Measurements from ENCODE around the gene SELENOF. TPM values are rescaled to one million over a fixed set of nuclear protein-coding genes. Genes with fewer than 3 reads are reported as not detected.

The SELENOF gene
- total RNA-seq, 1 experiment from 2014 or later = 174 TPM

DNA sequence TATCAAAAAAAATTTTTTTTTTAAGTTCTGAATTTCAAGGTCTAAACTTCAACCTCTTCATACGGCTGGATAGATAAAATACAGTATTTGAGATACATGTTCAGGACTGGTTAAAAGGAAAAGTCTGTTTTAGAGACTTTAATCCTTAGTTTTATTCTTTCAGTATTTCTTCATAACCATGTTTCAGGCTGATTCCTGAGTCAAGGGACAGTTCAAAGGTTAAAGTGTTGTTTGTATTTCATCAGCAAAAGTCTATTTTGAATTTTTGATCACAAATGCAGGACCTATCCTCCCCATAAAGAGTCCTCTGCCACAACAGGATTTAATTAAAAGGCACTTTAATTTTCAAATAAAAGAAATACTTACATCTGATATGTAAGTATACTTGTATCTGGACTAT, 53.5 kb downstream of the SELENOF start:
- DNase-seq (ENCODE audit: extremely low read depth, low read depth) = no peak

DNA sequence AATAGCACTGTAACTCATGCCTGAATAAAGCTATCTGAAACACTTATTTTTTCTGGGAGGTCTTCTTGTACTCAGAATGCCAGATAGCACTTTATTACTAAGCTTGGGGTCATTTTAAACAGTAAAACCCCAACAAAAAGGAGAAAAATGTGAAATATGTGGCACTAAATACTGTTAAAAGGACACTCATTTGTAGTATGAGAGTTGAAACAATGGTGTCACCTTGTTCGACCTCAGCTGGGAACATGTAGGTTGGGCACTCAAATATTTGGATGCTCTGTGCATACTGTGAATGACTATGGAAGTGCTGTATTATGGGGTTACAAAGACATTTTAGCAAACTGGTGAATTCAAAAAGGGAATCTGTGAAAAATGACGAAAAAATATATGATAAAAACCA, 53.9 kb downstream of the SELENOF start:
- DNase-seq (ENCODE audit: extremely low read depth, low read depth) = no peak

DNA sequence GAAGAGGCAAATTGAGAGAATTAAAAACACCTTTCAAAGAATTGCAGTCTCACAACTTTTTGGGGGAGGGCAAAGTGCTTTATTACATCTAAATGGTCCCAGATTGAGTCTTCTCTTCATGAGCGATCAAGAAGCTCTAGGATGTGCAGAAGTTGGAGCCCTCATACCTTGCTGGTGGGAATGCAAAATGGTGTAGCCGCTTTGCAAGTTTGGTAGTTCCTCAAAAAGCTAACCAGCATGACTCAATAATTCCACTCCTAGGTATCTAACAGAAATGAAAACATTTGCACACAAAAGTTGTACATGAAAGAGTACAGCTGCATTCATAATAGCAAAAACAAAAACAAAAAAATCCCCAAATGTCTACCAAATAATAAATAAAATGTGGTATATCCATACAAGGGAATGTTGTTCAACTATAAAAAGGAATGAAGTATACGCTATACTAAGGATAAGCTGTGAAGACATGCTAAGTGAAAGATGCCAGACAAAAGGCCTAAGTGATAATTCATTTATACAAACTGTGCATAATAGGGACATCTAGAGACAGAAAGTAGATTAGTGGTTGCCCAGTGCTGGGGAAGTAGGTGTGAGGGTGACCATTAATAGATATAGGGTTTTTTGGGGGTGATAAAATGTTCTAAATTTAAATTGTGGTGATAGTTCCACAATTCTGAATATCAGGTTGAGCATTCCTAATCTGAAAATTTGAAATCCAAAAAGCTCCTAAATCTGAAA, 55.2 kb downstream of the SELENOF start:
- no peak for DNase-seq (ENCODE audit: extremely low read depth, low read depth)

DNA sequence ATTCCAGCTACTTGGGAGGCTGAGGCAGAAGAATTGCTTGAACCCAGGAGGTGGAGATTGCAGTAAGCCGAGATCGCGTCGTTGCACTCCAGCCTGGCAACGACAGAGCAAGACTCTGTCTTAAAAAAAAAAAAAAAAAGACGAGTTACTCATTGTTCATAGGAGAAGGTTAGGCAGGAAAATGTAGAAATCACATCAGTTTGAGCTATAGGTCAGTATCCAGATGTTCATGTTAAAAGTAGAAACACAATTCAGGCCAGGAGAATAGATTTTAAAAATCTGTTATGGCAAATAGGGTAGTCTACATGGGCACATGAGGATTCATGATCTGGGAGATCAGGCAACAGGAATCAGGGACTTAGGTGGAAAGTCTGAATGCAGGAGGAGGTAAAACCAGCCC, 57.7 kb downstream of the SELENOF start:
- DNase-seq (ENCODE audit: extremely low read depth, low read depth) = no peak

DNA sequence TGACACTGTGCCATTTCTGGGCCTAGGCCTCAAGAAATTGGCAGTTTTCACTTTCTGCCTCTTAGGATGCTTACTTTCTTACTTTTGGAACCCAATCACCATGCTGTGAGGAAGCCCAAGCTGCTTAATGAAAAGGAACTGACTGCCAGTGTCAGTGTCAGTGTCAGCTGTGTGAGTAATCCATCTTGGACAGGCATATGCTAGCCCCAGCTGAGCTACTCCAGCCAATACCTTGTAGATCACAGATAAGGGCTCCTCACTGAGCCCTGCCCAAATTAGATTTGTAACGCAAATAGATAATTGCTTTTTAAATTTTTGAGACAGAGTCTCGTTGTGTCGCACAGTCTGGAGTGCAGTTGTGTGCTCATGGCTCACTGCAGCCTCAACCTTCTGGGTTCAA, 59.6 kb downstream of the SELENOF start:
- no peak for DNase-seq (ENCODE audit: extremely low read depth, low read depth)

DNA sequence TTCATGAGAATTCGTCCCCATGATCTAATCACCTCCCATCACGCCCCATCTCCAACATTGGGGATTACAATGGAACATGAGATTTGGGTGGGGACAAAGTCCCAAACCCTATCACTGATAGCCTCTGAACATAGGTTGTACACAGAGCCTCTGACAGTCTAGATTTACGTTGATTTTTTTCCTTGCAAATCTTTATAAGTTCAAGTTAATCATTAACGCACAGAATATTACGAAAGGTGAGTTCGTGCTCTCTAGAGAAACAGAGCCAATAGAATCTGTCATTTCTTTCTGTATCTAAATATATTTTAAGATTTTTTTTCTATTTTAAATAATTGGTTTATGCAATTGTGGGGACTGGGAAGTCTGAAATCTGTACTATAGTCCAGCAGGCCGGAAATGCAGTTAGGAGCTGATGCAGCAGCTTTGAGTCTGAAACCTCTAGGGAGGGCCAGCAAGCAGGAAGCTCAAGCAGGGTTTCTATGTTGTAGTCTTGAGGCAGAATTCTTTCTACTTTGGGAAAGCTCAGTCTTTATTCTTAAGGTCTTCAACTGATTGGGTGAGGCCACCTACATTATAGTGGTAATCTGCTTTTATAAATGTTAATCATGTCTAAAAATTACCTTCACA, 61.0 kb downstream of the SELENOF start:
- no peak for DNase-seq (ENCODE audit: extremely low read depth, low read depth)

DNA sequence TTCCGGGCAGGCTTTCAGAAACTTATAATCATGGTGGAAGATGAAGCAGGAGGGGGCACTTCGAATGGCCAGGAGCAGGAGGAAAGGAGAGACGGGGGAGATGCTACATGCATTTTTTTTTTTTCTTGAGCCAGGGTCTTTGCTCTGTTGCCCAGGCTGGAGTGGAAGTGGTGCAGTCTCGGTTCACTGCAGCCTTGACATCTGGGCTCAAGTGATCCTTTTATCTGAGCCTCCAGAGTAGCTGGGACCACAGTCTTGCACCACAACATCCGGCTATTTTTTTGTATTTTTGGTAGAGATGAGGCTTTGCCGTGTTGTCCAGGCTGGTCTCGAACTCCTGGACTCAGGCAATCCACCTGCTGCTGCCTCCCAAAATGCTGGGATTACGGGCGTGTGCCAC, 61.6 kb downstream of the SELENOF start:
- no peak for DNase-seq (ENCODE audit: extremely low read depth, low read depth)

DNA sequence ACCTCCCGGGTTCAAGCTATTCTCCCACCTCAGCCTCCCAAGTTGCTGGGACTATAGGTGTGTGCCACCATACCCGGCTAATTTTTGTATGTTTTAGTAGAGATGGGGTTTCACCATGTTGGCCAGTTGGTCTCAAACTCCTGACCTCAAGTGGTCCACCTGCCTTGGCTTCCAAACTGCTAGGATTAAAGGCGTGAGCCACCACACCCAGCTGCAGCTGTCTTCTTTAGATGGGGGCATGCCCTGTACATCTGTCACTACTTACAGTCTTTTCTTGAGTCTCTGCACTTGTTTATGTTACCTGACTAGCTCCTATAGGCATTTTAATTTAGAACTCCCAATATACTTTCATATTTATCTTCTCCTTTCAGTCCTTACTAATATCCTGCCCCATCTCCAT, 64.2 kb downstream of the SELENOF start:
- DNase-seq (ENCODE audit: extremely low read depth, low read depth) = no peak

DNA sequence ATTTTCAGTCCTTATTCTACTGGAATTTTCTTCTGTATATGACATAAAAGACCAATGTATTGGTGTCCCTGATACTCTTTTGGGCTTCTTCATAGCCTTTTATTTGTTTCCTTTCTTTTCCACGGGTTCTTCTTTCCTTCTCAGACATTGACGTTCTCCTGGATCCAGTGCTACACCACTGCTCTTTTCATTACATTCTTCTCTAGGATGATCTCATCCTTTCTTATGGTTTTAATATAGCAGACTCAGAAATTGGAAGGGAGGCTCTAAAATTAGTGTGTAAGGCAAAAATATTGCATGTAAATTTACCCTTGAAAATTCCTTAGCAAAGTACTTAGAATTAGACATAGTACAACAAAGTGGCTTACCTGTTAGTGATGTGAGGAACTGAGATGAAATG, 65.3 kb downstream of the SELENOF start:
- no peak for DNase-seq (ENCODE audit: extremely low read depth, low read depth)

DNA sequence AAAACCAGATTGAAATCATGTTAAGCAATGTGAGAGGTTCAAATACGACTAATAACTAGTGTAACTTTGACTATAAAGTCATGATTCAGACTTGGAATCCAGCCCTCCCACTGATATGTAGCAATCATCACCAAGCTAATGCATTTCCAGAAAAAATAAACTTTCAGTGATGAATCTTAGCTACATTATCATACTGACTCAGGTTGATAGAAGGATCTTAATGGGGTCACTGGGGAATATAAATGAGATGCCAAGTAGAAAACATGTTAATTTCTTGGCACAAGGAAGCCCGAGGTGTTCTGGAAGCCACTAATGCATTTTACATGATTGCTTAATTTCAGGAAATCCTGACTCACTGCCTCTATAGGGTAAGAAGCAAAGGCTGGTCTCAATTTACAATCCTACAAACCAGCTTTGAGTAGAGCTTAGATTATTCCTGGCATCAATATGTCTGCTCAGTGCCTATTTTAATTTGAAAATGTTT, 67.7 kb downstream of the SELENOF start:
- peak; percentile 17 for DNase-seq (ENCODE audit: extremely low read depth, low read depth)

DNA sequence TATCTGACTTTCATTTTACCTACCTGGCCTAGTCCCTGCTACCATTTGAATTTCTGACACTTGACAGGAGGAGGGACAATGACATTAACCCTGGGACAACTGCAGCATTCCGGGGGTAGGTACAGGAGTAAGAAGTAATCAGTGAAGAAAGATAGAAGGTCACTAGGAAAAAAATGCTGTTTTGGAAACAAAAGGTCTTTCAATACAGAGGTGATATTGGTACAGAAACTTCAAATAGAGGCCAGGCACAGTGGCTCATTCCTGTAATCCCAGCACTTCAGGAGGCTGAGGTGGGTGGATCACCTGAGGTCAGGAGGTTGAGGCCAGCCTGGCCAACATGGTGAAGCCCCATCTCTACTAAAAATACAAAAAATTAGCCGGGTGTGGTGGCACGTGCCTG, 68.4 kb downstream of the SELENOF start:
- no peak for DNase-seq (ENCODE audit: extremely low read depth, low read depth)

DNA sequence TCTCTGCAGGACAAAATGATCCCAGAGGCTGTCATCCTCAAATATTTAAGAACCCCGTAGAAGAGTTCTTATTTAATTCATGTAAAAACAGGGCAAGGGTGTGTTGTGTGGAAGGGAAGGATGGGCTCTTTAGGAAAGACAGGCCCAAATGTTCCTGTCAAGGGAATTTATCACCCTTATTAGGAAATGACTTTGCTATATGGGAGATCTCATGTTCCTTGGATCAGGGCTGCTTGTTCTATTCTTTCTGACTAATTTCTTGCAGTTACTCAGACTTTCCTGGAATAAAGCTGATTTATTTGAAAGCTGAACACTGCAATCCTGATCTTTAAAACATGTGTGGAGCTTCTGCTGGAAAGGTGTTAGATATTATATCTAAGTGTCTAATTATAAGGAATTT, 72.8 kb downstream of the SELENOF start:
- no peak for DNase-seq (ENCODE audit: extremely low read depth, low read depth)

DNA sequence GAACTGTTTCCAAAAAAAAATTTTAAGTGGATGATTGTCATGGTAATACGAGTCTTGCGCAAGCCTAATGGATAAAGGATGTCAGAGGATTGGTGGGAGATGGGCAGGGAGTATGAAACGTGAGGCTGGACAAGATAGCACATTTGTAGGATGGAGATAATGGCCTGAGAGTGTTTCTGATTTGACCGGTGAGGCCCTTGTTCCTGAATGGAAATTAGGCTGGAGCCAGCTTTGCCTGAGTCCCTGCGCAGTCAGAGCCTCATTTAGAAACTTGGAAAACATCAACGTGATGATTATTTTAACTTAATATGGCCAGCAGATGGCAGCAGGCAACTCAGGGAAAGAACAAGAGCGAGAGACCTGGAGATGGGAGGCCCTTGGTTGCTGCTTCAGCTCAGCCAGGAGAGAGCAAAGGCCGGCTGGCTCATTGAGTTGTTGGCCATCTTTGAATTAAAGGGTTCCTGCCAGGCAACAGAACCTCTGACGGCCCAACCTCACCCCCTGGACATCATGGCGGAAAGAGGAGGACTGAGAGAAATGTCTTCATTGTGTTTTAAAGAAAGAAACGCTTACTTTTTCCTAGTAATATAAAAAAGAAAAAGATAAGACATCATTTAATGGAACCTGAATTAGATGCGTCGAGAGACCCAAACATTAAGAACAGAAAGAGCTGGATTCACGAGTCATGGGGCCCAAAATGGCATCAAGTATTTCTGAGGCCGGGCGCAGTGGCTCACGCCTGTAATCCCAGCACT, 80.3 kb downstream of the SELENOF start:
- DNase-seq (ENCODE audit: extremely low read depth, low read depth) = peak; percentile 81

DNA sequence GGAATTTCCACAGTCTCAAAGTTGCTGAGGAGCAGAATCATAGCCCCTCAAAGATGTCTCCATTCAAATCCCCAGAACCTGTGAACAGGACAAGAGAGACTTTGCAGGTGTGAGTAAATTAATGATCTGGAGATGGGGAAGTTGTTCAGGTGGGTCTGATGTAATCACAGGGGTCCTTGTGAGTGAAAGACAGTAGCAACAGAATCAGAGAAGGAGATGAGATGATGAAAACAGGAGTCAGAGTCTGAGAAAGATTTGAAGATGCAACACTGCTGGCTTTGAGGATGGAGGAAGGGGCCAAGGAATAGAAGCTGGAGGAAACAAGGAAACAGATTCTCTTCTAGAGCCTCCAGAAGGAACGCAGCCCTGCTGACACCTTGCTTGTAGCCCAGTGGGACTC, 81.5 kb downstream of the SELENOF start:
- DNase-seq (ENCODE audit: extremely low read depth, low read depth) = no peak

DNA sequence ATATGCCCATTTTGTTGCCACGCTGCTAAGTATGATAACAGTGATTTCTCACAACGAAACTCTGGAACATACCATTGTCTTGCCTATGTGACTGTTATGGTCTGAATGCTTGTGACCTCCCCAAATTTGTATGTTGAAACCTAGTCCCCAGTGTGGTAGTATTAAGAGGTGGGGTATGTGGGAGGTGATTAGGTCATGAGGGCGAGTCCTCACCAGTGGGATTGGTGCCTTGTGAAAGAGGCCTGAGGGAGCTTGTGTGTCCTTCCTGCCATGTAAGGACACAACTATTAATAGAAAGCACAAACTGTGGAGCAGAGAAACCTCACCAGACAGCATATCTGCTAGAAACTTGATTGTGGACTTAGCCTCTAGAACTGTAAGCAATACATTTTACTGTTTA, 84.6 kb downstream of the SELENOF start:
- no peak for DNase-seq (ENCODE audit: extremely low read depth, low read depth)

DNA sequence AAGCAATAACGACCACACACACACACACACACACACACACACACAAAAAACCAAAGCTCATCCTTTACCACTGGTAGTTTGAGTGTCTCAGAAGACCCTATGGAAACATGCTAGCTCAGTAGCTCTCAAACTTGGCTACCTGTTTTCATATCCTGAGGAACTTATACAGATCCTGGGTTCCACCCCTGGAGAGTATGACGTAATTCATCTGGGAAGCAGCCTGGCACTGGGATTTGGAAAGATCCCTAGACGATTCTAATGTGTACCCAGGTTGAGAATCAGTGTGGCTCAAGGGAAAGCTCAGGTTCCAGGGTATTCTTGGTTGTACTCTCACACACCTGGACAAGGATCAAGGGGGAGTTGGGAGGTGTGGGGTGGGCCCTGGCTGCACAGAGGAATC, 85.9 kb downstream of the SELENOF start:
- no peak for DNase-seq (ENCODE audit: extremely low read depth, low read depth)

DNA sequence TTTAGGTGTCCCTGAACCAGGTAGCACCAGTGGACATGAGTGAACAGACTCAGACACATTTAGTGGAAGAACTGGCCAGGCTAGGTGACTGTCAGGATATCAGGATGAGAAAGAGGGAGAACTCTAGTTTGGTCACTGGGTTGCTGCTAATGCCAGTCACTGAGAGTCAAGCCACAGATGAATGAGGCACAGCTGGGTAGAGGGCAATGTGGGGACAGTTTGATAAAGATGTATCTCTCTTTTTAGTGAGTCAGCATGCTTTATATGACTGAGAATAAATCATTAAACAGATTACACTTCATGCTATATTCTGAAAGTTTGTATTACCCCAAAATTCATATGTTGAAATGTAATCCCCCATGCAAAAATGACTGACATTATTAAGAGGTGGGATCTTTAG, 87.1 kb downstream of the SELENOF start:
- DNase-seq (ENCODE audit: extremely low read depth, low read depth) = no peak

DNA sequence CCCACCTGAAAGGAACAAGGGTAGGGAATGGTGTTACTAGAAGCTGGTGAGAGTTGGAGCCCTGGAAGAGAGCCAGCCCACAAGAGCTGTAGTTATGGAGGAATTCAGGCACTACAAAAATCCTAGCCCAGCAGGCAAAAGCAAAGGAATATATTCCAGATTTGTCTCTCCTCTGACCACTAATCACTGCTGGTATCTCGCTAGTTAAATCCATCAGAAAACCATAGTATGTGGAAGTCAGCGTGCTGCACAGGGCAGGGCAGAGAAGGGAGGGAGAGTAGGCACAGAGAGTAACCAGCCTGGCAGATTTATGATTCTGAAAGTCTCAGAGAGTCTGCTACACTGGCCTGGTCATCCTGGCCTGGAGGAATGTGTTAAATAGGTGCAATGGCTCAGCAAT, 88.6 kb downstream of the SELENOF start:
- no peak for DNase-seq (ENCODE audit: extremely low read depth, low read depth)

DNA sequence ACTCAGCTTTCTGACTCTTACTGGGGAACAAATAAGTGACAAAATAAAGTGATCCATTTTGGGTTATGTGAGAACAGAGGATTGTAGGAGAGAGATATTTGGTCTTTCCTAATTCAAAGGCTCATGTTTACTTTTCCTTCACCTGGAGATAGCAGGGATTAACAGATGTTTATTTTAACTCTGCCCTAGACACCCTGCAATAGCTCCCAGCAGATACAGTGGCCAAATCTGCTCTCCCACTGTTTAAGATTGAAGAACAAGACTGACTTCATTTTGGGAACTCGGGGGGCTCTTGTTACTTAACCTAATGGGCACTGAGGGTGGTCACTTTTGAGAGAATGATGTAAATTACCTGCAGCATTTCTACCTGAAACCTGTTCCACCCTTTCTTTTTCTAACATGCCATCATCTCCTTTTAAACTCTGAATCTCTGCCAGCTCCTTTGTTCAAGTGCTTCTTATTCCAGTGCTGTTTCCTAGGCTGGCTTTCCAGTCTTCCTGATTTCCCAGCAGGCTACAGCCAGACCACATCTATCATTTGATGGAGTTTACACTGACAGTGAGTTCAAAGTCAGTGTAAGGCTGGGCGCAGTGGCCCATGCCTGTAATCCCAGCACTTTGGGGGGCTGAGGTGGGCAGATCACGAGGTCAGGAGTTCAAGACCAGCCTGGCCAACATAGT, 90.0 kb downstream of the SELENOF start:
- no peak for DNase-seq (ENCODE audit: extremely low read depth, low read depth)

DNA sequence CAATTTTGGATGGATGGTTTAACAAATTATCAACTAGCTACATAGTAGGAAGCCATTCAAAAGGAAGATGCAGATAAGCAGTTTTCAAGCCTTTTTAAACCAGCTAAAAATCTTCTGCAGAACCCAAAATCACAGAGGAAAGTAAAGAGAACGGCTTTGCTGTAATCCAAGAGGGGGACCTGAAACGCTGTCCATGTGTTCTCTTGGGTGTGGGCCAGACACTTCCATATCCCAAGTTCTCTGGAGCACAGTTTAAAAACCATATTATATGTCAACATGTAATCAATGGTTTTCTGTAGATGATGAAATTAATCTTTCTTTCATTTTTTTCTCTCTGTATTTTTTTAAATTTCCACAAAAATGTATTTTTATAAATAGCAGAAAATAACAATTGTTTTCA, 90.5 kb downstream of the SELENOF start:
- no peak for DNase-seq (ENCODE audit: extremely low read depth, low read depth)

DNA sequence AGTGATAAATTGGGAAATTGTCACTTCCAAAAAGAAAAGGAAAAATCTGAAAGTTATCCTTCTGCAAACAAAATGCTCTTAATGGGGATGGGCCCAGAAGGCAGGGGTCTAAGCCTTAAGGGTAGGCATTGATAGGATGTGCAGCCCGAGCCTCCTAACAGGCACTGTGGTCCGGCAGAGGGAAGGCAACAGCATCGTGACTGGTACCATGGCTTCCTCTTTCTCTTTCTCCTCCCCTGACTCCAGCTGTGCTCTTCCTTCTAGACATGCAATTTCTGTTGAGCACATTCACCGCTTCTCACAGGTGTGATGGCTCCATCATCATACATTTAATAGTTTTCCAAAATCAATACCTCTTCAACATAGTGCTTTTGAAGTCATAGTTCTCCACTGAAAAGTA, 91.5 kb downstream of the SELENOF start:
- DNase-seq (ENCODE audit: extremely low read depth, low read depth) = no peak
